ENCODE data around the gene CIRBP. TPM values are rescaled to one million over a fixed set of nuclear protein-coding genes. Genes with fewer than 3 reads are reported as not detected.

Gene CIRBP
- polyA plus RNA-seq, 2 donors, result 231 to 265 TPM

- H3K27ac ChIP-seq (ENCODE audit: low read depth in 2 of 2, low read length in 1 of 2), result no peak overlapping the region
- no peaks in the 10 kb centered on the region for H3K9me3 ChIP-seq (ENCODE audit: control insufficient read depth in 2 of 2, insufficient read depth in 1 of 2, low read depth in 1 of 2, low read length in 1 of 2)
- H3K4me1 ChIP-seq (ENCODE audit: control insufficient read depth in 2 of 2, insufficient read depth in 2 of 2, low read length in 1 of 2), result peaks cover under 1 to 37% of the 10 kb centered on the region in 2 donors
- H3K27me3 ChIP-seq (ENCODE audit: control insufficient read depth in 1 of 2, insufficient read depth in 2 of 2, low read length in 2 of 2), result no peaks in the 10 kb centered on the region
- peaks cover 0 to 4% of the 10 kb centered on the region in 2 donors for H3K36me3 ChIP-seq (ENCODE audit: control insufficient read depth in 2 of 2, insufficient read depth in 2 of 2, low read length in 1 of 2)
- peak overlapping the region; percentile 52 to 56 for H3K4me3 ChIP-seq (ENCODE audit: low read depth in 1 of 2, low read length in 2 of 2)
- 0 to 1% methylated on average over 35 to 60 of the region's 60 CpGs for WGBS, 2 donors
These were observed 32.0 kb upstream of the CIRBP start for GRCh38 chr19:1237027-1237659.

- Histone ChIP-seq H3K9me3 (ENCODE audit: control insufficient read depth in 2 of 2, insufficient read depth in 1 of 2, low read depth in 1 of 2, low read length in 1 of 2) (no peaks in the 10 kb centered on the region), H3K27me3 (ENCODE audit: control insufficient read depth in 1 of 2, insufficient read depth in 2 of 2, low read length in 2 of 2) (no peaks in the 10 kb centered on the region), H3K36me3 (ENCODE audit: control insufficient read depth in 2 of 2, insufficient read depth in 2 of 2, low read length in 1 of 2) (peaks cover 0 to 4% of the 10 kb centered on the region in 2 donors), H3K4me3 (ENCODE audit: low read depth in 1 of 2, low read length in 2 of 2) (peak within 1 kb of the TSS; percentile 52 to 56), H3K4me1 (ENCODE audit: control insufficient read depth in 2 of 2, insufficient read depth in 2 of 2, low read length in 1 of 2) (peaks cover 2 to 34% of the 10 kb centered on the region in 2 donors), H3K27ac (ENCODE audit: low read depth in 2 of 2, low read length in 1 of 2) (peak within 1 kb of the TSS in 1 of 2 donors; percentile 45)
- WGBS, 2 donors, result 1 to 3% methylated on average over 35 to 87 of the region's 87 CpGs
These were observed 31.3 kb upstream of the CIRBP start, which contains the start of gene CBARP for GRCh38 chr19:1237754-1238368. TSS of gene CBARP (minus strand) at chr19:1238005. CDS start at chr19:1236100, 1,905 bp downstream.

- peak overlapping the region in 1 of 2 donors; percentile 19 for H3K4me3 ChIP-seq (ENCODE audit: low read depth in 1 of 2, low read length in 2 of 2)
- no peaks in the 10 kb centered on the region for H3K27me3 ChIP-seq (ENCODE audit: control insufficient read depth in 1 of 2, insufficient read depth in 2 of 2, low read length in 2 of 2)
- no peaks in the 10 kb centered on the region for H3K9me3 ChIP-seq (ENCODE audit: control insufficient read depth in 2 of 2, insufficient read depth in 1 of 2, low read depth in 1 of 2, low read length in 1 of 2)
- H3K4me1 ChIP-seq (ENCODE audit: control insufficient read depth in 2 of 2, insufficient read depth in 2 of 2, low read length in 1 of 2), result peaks cover 2 to 29% of the 10 kb centered on the region in 2 donors
- 53 to 57% methylated on average over 34 of the region's 34 CpGs for WGBS, 2 donors
- H3K27ac ChIP-seq (ENCODE audit: low read depth in 2 of 2, low read length in 1 of 2), result peak overlapping the region in 1 of 2 donors; percentile 45
- H3K36me3 ChIP-seq (ENCODE audit: control insufficient read depth in 2 of 2, insufficient read depth in 2 of 2, low read length in 1 of 2), result peaks cover 0 to 4% of the 10 kb centered on the region in 2 donors
These were observed 30.5 kb upstream of the CIRBP start for GRCh38 chr19:1238369-1239303.

GRCh38 chr19:1239420-1239795 lies 29.7 kb upstream of the CIRBP start:
- 67 to 75% methylated on average over 11 of the region's 11 CpGs for WGBS, 2 donors
- H3K27ac ChIP-seq (ENCODE audit: low read depth in 2 of 2, low read length in 1 of 2), result peak overlapping the region; percentile 66 to 78
- H3K27me3 ChIP-seq (ENCODE audit: control insufficient read depth in 1 of 2, insufficient read depth in 2 of 2, low read length in 2 of 2), result no peaks in the 10 kb centered on the region
- no peak overlapping the region for H3K4me3 ChIP-seq (ENCODE audit: low read depth in 1 of 2, low read length in 2 of 2)
- H3K4me1 ChIP-seq (ENCODE audit: control insufficient read depth in 2 of 2, insufficient read depth in 2 of 2, low read length in 1 of 2), result peaks cover 2 to 31% of the 10 kb centered on the region in 2 donors
- peaks cover 0 to 4% of the 10 kb centered on the region in 2 donors for H3K36me3 ChIP-seq (ENCODE audit: control insufficient read depth in 2 of 2, insufficient read depth in 2 of 2, low read length in 1 of 2)
- no peaks in the 10 kb centered on the region for H3K9me3 ChIP-seq (ENCODE audit: control insufficient read depth in 2 of 2, insufficient read depth in 1 of 2, low read depth in 1 of 2, low read length in 1 of 2)

GRCh38 chr19:1239796-1240737 lies 29.1 kb upstream of the CIRBP start:
- Histone ChIP-seq H3K27ac (ENCODE audit: low read depth in 2 of 2, low read length in 1 of 2) (peak overlapping the region; percentile 66 to 78), H3K4me3 (ENCODE audit: low read depth in 1 of 2, low read length in 2 of 2) (peak overlapping the region in 1 of 2 donors; percentile 13), H3K36me3 (ENCODE audit: control insufficient read depth in 2 of 2, insufficient read depth in 2 of 2, low read length in 1 of 2) (no peaks in the 10 kb centered on the region), H3K9me3 (ENCODE audit: control insufficient read depth in 2 of 2, insufficient read depth in 1 of 2, low read depth in 1 of 2, low read length in 1 of 2) (no peaks in the 10 kb centered on the region), H3K4me1 (ENCODE audit: control insufficient read depth in 2 of 2, insufficient read depth in 2 of 2, low read length in 1 of 2) (peaks cover 2 to 31% of the 10 kb centered on the region in 2 donors), H3K27me3 (ENCODE audit: control insufficient read depth in 1 of 2, insufficient read depth in 2 of 2, low read length in 2 of 2) (no peaks in the 10 kb centered on the region)
- 9 to 15% methylated on average over 68 to 84 of the region's 84 CpGs for WGBS, 2 donors

GRCh38 chr19:1240925-1241324 lies 28.2 kb upstream of the CIRBP start:
- Histone ChIP-seq H3K4me3 (ENCODE audit: low read depth in 1 of 2, low read length in 2 of 2) (no peak overlapping the region), H3K9me3 (ENCODE audit: control insufficient read depth in 2 of 2, insufficient read depth in 1 of 2, low read depth in 1 of 2, low read length in 1 of 2) (no peaks in the 10 kb centered on the region), H3K4me1 (ENCODE audit: control insufficient read depth in 2 of 2, insufficient read depth in 2 of 2, low read length in 1 of 2) (peaks cover 5 to 29% of the 10 kb centered on the region in 2 donors), H3K27ac (ENCODE audit: low read depth in 2 of 2, low read length in 1 of 2) (no peak overlapping the region), H3K36me3 (ENCODE audit: control insufficient read depth in 2 of 2, insufficient read depth in 2 of 2, low read length in 1 of 2) (no peaks in the 10 kb centered on the region), H3K27me3 (ENCODE audit: control insufficient read depth in 1 of 2, insufficient read depth in 2 of 2, low read length in 2 of 2) (no peaks in the 10 kb centered on the region)
- 52% methylated on average over 15 of the region's 15 CpGs for WGBS, 2 donors

GRCh38 chr19:1241417-1242095 lies 27.6 kb upstream of the CIRBP start, which contains the start of gene ATP5F1D:
TSS of gene ATP5F1D (plus strand) at chr19:1241751. CDS start at chr19:1241851, 100 bp downstream.
- H3K36me3 ChIP-seq (ENCODE audit: control insufficient read depth in 2 of 2, insufficient read depth in 2 of 2, low read length in 1 of 2), result no peaks in the 10 kb centered on the region
- no peaks in the 10 kb centered on the region for H3K9me3 ChIP-seq (ENCODE audit: control insufficient read depth in 2 of 2, insufficient read depth in 1 of 2, low read depth in 1 of 2, low read length in 1 of 2)
- WGBS, 2 donors, result 0 to 1% methylated on average over 75 to 79 of the region's 79 CpGs
- H3K27ac ChIP-seq (ENCODE audit: low read depth in 2 of 2, low read length in 1 of 2), result peak within 1 kb of the TSS; percentile 79 to 94
- peaks cover 5 to 31% of the 10 kb centered on the region in 2 donors for H3K4me1 ChIP-seq (ENCODE audit: control insufficient read depth in 2 of 2, insufficient read depth in 2 of 2, low read length in 1 of 2)
- H3K4me3 ChIP-seq (ENCODE audit: low read depth in 1 of 2, low read length in 2 of 2), result peak within 1 kb of the TSS; percentile 80 to 88
- no peaks in the 10 kb centered on the region for H3K27me3 ChIP-seq (ENCODE audit: control insufficient read depth in 1 of 2, insufficient read depth in 2 of 2, low read length in 2 of 2)

Measured in esophagus (tissue), 2 donors.